ENCODE results near the gene NEK1.

- TF ChIP-seq CTCF (IDR thresholded peaks at IDR 0.05) (no peak), POLR2A (IDR thresholded peaks at IDR 0.05) (no peak)
These were observed 5.9 kb upstream of the NEK1 start for GRCh38 chr4:169618286-169618685.

Data from suprapubic skin (tissue), 3 donors.